SK-N-SH (cell line): ENCODE measurements around the gene SLIT2. TPM values are rescaled to one million over a fixed set of nuclear protein-coding genes. Genes with fewer than 3 reads are reported as not detected.

Experiments used
- CTCF ChIA-PET: fragments of 300-600, 350-600 bp; formaldehyde crosslinking; extraction: SDS; loops from one replicate; lab custom pipeline; 2021; lab: Yijun Ruan, JAX
- POLR2A ChIA-PET: fragments of 350-600 bp; sonication (Branson Sonifier 250); formaldehyde crosslinking; extraction: SDS; loops from one replicate; lab custom pipeline; 2020; ENCODE audit warnings: antibody characterized with exemption, inconsistent platforms; lab: Yijun Ruan, JAX
- DNase-seq: peaks from one replicate; pipeline ENCODE4 v3.0.0; 2012
- H2AFZ ChIP-seq: fragments of 200-600 bp; sonication (generic); 2 replicates; pipeline ENCODE4 v1.8.1; 2016; ENCODE audit warnings: antibody characterized with exemption, mild to moderate bottlenecking, low read depth
- H3F3A ChIP-seq: fragments of 200-600 bp; sonication (generic); replicated peaks from 2 replicates; pipeline ENCODE3; 2016; ENCODE audit warnings: antibody characterized with exemption, mild to moderate bottlenecking; ENCODE audit not compliant: insufficient read depth
- H3K27ac ChIP-seq, 2 experiments: fragments of 200-500 bp in 1 of 2; fragments of 200-600 bp in 1 of 2; sonication (Bioruptor generic) in 1 of 2; sonication (generic), shearing (Covaris generic) in 1 of 2; 2 replicates each; pipeline versions ENCODE4 v1.5.1 to v1.6.1; 2014 to 2016; ENCODE audit warnings: low read depth in 2 of 2, inconsistent platforms in 1 of 2, low read length in 1 of 2, mild to moderate bottlenecking in 1 of 2, mixed read lengths in 1 of 2
- H3K27me3 ChIP-seq: fragments of 200-600 bp; sonication (generic), shearing (Covaris generic); 2 replicates; pipeline ENCODE4 v1.6.1; 2016; ENCODE audit warnings: mixed run types; ENCODE audit not compliant: insufficient read depth
- H3K36me3 ChIP-seq, 2 experiments: fragments of 200-500 bp in 1 of 2; fragments of 200-600 bp in 1 of 2; sonication (Bioruptor generic) in 1 of 2; sonication (generic) in 1 of 2; replicated peaks in 1 of 2; 2 replicates each; pipeline versions ENCODE3 to v1.5.1; 2014 to 2016; ENCODE audit warnings: low read length in 1 of 2, mild to moderate bottlenecking in 1 of 2; ENCODE audit not compliant: insufficient read depth in 2 of 2, control insufficient read depth in 1 of 2
- H3K4me1 ChIP-seq, 2 experiments: fragments of 200-500 bp in 1 of 2; fragments of 200-600 bp in 1 of 2; sonication (Bioruptor generic) in 1 of 2; sonication (generic), shearing (Covaris generic) in 1 of 2; 2 replicates each; pipeline versions ENCODE4 v1.5.1 to v1.6.1; 2014 to 2016; ENCODE audit warnings: low read depth in 1 of 2, low read length in 1 of 2, mixed run types in 1 of 2; ENCODE audit not compliant: insufficient read depth in 2 of 2, control insufficient read depth in 1 of 2
- H3K4me2 ChIP-seq: fragments of 200-600 bp; sonication (generic), shearing (Covaris generic); 2 replicates; pipeline ENCODE4 v1.6.1; 2017; ENCODE audit warnings: mixed run types
- H3K4me3 ChIP-seq, 2 experiments: fragments of 200-500 bp in 1 of 2; fragments of 200-600 bp in 1 of 2; sonication (Bioruptor generic) in 1 of 2; sonication (generic), shearing (Covaris generic) in 1 of 2; 2 replicates each; pipeline versions ENCODE4 v1.5.1 to v1.8.1; 2014 to 2016; ENCODE audit warnings: low read depth in 2 of 2, inconsistent platforms in 1 of 2, low read length in 1 of 2, mild to moderate bottlenecking in 1 of 2, mixed read lengths in 1 of 2, moderate library complexity in 1 of 2
- H3K79me2 ChIP-seq: fragments of 200-600 bp; sonication (generic); 2 replicates; pipeline ENCODE4 v1.8.1; 2017; ENCODE audit warnings: mild to moderate bottlenecking; ENCODE audit not compliant: insufficient read depth
- H3K9ac ChIP-seq: fragments of 200-600 bp; sonication (generic); 2 replicates; pipeline ENCODE4 v1.6.1; 2017; ENCODE audit warnings: mixed run types
- H3K9me2 ChIP-seq: fragments of 200-600 bp; sonication (generic); 2 replicates; pipeline ENCODE4 v1.6.1; 2017; ENCODE audit warnings: mixed run types
- H3K9me3 ChIP-seq: fragments of 200-600 bp; sonication (generic); 2 replicates; pipeline ENCODE4 v1.6.1; 2017; ENCODE audit warnings: mixed run types, mild to moderate bottlenecking, moderate library complexity
- H4K20me1 ChIP-seq: fragments of 200-600 bp; sonication (generic); 2 replicates; pipeline ENCODE4 v1.6.1; 2017; ENCODE audit warnings: mild to moderate bottlenecking, mixed run types; ENCODE audit not compliant: insufficient read depth
- EP300 ChIP-seq, 2 experiments: IDR thresholded peaks; 2 replicates each; pipeline versions ENCODE4 v1.4.0 to v1.6.1; 2012; ENCODE audit warnings: borderline replicate concordance in 1 of 2, low read depth in 1 of 2, low read length in 1 of 2
- FOSL2 ChIP-seq: IDR thresholded peaks from 2 replicates; pipeline ENCODE4 v1.4.0; 2012; ENCODE audit warnings: low read depth, mild to moderate bottlenecking, moderate library complexity, borderline replicate concordance
- FOXJ3 ChIP-seq: sonication (generic); formaldehyde crosslinking; IDR thresholded peaks from 2 replicates; pipeline ENCODE4 v1.5.1; 2020; ENCODE audit warnings: mild to moderate bottlenecking, missing genetic modification reagents
- FOXM1 ChIP-seq: IDR thresholded peaks from 2 replicates; pipeline ENCODE4 v1.4.0; 2012; ENCODE audit warnings: low read depth, mild to moderate bottlenecking
- GABPA ChIP-seq: IDR thresholded peaks from 2 replicates; pipeline ENCODE4 v1.4.0; 2012; ENCODE audit warnings: low read depth, mild to moderate bottlenecking
- GATA2 ChIP-seq: sonication (generic); formaldehyde crosslinking; IDR thresholded peaks from 2 replicates; pipeline ENCODE4 v1.5.0; 2020; ENCODE audit warnings: mild to moderate bottlenecking, missing genetic modification reagents
- MXI1 ChIP-seq: IDR thresholded peaks from 2 replicates; pipeline ENCODE4 v1.6.1; 2012; ENCODE audit warnings: mild to moderate bottlenecking, low read depth, low read length, improper control_type of control experiment
- POLR2AphosphoS5 ChIP-seq: IDR thresholded peaks from 2 replicates; pipeline ENCODE4 v1.6.1; 2012; ENCODE audit warnings: low read depth, low read length
- RAD21 ChIP-seq: IDR thresholded peaks from 2 replicates; pipeline ENCODE4 v1.6.1; 2012; ENCODE audit warnings: mild to moderate bottlenecking, low read length
- RCOR1 ChIP-seq: fragments of 150-350 bp; IDR thresholded peaks from 2 replicates; pipeline ENCODE4 v1.6.1; 2017; ENCODE audit warnings: antibody characterized with exemption, low read length
- SIN3A ChIP-seq: IDR thresholded peaks from 2 replicates; pipeline ENCODE4 v1.6.1; 2012; ENCODE audit warnings: low read depth, mild to moderate bottlenecking, low read length, moderate library complexity, borderline replicate concordance
- SMC3 ChIP-seq: IDR thresholded peaks from 2 replicates; pipeline ENCODE4 v1.6.1; 2012; ENCODE audit warnings: low read depth, low read length, improper control_type of control experiment
- TAF1 ChIP-seq: IDR thresholded peaks from 2 replicates; pipeline ENCODE4 v1.6.1; 2012; ENCODE audit warnings: low read depth, mild to moderate bottlenecking, low read length, moderate library complexity, borderline replicate concordance
- TCF12 ChIP-seq: IDR thresholded peaks from 2 replicates; pipeline ENCODE4 v1.4.0; 2012
- TEAD4 ChIP-seq: IDR thresholded peaks from 2 replicates; pipeline ENCODE4 v1.4.0; 2012; ENCODE audit warnings: mild to moderate bottlenecking, borderline replicate concordance; ENCODE audit not compliant: insufficient read depth
- WGBS: methylation state at CpG from one replicate; pipeline ENCODE4 v1.1.6; 2017; ENCODE audit warnings: low lambda C conversion rate; 5-methylcytosine and 5-hydroxymethylcytosine counted together
- polyA plus RNA-seq, 3 experiments: library from polyadenylated mRNA; depleted of rRNA; stranded (reverse); fragments of >200 nt; gene quantifications; 2 replicates each; pipeline ENCODE4 v1.2.3, GENCODE V29; 2012
- TF ChIP-seq, protein P1 (sequence below): fragments of 150-350 bp; IDR thresholded peaks from 2 replicates; pipeline ENCODE4 v1.6.1; 2016; ENCODE audit warnings: mild to moderate bottlenecking, low read depth, low read length
- TF ChIP-seq, protein P2 (sequence below): IDR thresholded peaks from 2 replicates; pipeline ENCODE4 v1.4.0; 2012; ENCODE audit warnings: low read depth

SLIT2 gene
- polyA plus RNA-seq, 1 of the 3 experiments (the other 2 are of a cell fraction) = 68.7 TPM

DNA sequence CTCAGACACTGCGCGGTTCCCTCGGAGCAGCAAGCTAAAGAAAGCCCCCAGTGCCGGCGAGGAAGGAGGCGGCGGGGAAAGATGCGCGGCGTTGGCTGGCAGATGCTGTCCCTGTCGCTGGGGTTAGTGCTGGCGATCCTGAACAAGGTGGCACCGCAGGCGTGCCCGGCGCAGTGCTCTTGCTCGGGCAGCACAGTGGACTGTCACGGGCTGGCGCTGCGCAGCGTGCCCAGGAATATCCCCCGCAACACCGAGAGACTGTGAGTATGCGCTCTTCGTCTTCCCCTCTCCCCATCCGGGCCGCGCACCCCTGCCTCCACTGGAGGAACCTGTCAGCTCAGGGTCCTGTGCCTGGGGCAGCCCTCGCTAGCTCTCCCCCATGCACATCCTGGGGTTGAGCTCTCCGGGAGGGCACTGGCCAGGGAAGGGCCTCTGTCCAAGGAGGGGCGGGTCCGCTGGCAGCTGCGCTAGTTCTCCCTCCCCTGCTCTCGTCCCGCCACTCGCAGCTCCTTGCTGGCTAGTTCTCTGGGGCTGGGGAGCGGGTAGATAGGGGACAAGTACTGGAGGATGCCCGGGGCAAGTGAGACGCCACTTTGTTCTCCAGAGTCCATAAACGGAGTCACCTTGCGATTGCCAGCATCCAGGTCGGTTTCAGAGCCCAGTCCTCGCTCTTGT, 2.2 kb downstream of the SLIT2 start (continued):
- TF ChIP-seq FOXM1 (no peak), SMC3 (no peak), SIN3A (no peak; the same call in 1 of the 2 replicates), TAF1 (no peak), TCF12 (no peak), RAD21 (no peak)
- TF ChIP-seq, protein P1, sequence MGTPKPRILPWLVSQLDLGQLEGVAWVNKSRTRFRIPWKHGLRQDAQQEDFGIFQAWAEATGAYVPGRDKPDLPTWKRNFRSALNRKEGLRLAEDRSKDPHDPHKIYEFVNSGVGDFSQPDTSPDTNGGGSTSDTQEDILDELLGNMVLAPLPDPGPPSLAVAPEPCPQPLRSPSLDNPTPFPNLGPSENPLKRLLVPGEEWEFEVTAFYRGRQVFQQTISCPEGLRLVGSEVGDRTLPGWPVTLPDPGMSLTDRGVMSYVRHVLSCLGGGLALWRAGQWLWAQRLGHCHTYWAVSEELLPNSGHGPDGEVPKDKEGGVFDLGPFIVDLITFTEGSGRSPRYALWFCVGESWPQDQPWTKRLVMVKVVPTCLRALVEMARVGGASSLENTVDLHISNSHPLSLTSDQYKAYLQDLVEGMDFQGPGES = no peak
- TF ChIP-seq, all 33 proteins: peak for 0

DNA sequence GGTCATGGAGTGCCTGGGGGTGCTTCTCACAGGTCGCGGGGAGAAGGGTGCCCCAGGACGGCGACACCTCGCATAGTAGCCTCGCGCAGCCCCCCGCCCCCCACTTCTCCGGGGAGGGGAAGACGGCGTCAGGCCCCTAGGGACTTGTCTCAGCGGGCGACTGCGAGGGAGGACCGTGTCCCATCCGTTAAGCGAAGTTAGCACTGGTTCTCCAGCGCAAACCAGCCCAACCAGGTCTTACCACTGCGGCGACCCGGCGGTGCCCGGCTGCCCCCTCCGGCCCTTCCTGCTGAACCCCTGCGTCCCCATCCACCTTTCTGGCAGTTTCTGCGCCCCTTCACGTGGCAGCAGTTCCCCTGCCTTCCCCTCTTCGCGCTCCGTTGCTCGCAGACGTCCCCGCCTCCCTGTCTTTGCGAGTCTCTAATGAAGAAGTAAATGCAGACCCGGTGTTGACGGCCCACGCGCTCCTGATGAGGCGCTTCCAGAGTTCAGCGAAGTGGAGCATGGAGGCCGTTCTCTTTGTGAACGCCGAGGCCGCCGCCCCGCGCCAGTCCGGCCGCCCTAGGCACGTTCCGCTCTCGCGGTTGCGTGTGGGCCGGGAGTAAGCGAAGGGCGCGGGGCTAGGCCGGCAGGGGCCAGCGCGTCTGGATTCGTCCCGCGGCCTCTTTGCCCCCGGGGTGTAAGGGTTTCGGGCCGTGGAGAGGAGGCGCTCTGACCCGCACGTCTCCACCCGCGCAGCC, 3.0 kb downstream of the SLIT2 start:
- H3K4me3 ChIP-seq = peak overlapping the region; percentile 78 to 96
- TF ChIP-seq GABPA = no peak
- TF ChIP-seq, protein P2, sequence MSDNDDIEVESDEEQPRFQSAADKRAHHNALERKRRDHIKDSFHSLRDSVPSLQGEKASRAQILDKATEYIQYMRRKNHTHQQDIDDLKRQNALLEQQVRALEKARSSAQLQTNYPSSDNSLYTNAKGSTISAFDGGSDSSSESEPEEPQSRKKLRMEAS = 0 out of 2 replicates have a peak, but pooled peaks have one; percentile 14
- TF ChIP-seq TEAD4 = 0 out of 2 replicates have a peak, but pooled peaks have one; percentile 14
- TF ChIP-seq TCF12 = no peak
- CTCF ChIA-PET = no interaction called here
- H3F3A ChIP-seq = peaks cover 38% of the 10 kb centered on the region
- H4K20me1 ChIP-seq = peaks cover 65% of the 10 kb centered on the region
- peak overlapping the region; percentile 77; the same call in 1 of the 2 replicates for H2AFZ ChIP-seq
- H3K79me2 ChIP-seq = peaks cover 78% of the 10 kb centered on the region
- WGBS = 4% methylated on average over 32 of the region's 72 CpGs
- DNase-seq = peak; percentile 54
- H3K9me3 ChIP-seq = no peaks in the 10 kb centered on the region
- H3K4me2 ChIP-seq = peak overlapping the region; percentile 98
- peaks cover 21 to 23% of the 10 kb centered on the region in 2 experiments for H3K4me1 ChIP-seq
- peak overlapping the region; percentile 67 to 74; a peak in 3 of 4 replicates for H3K27ac ChIP-seq
- POLR2A ChIA-PET = no interaction called here
- H3K9me2 ChIP-seq = no peaks in the 10 kb centered on the region
- peak overlapping the region; percentile 74 for H3K9ac ChIP-seq
- H3K27me3 ChIP-seq = no peaks in the 10 kb centered on the region
- H3K36me3 ChIP-seq = peaks cover 15 to 28% of the 10 kb centered on the region in 2 experiments

GRCh38 chr4:20255251-20255586, 3.5 kb downstream of the SLIT2 start:
- peak overlapping the region; percentile 67 to 74; a peak in 2 of 4 replicates for H3K27ac ChIP-seq

More at GRCh38 chr4:20255251-20255586, 3.5 kb downstream of the SLIT2 start:
- Histone ChIP-seq H3K9ac (peak overlapping the region; percentile 74), H3K9me3 (no peaks in the 10 kb centered on the region), H3K79me2 (peaks cover 84% of the 10 kb centered on the region), H3K27me3 (no peaks in the 10 kb centered on the region), H3K36me3 (peaks cover 20 to 32% of the 10 kb centered on the region in 2 experiments), H3K4me1 (peaks cover 23 to 26% of the 10 kb centered on the region in 2 experiments), H3K4me3 (peak overlapping the region; percentile 78 to 96), H3F3A (peaks cover 35% of the 10 kb centered on the region), H2AFZ (peak overlapping the region; percentile 77; the same call in 1 of the 2 replicates), H3K4me2 (peak overlapping the region; percentile 98), H4K20me1 (peaks cover 68% of the 10 kb centered on the region), H3K9me2 (no peaks in the 10 kb centered on the region)
- DNase-seq = no peak
- WGBS = 31% methylated on average over 8 of the region's 8 CpGs
- POLR2A ChIA-PET = no interaction called here
- CTCF ChIA-PET = no interaction called here
- TF ChIP-seq SMC3 (no peak), TCF12 (no peak), EP300 (IDR thresholded peaks at IDR 0.05; ENCODE audit: borderline replicate concordance in 1 of 2, low read depth in 1 of 2, low read length in 1 of 2) (no peak), FOSL2 (no peak), POLR2AphosphoS5 (no peak), RAD21 (no peak), GATA2 (no peak), RCOR1 (no peak), FOXJ3 (CRISPR knock-in tag) (no peak), SIN3A (no peak), MXI1 (no peak)
- TF ChIP-seq, protein P2 = no peak
